HEK293 (cell line): ENCODE data around the gene RHOD.

Experiments
- CTCF ChIA-PET: fragments of 350-600 bp; formaldehyde crosslinking; extraction: SDS; loops from one replicate; lab custom pipeline; 2021; ENCODE audit warnings: antibody characterized with exemption; lab: Yijun Ruan, JAX
- POLR2A ChIA-PET: fragments of 300-600 bp; formaldehyde crosslinking; extraction: SDS; loops from one replicate; lab custom pipeline; 2020; ENCODE audit warnings: antibody characterized with exemption, inconsistent platforms; lab: Yijun Ruan, JAX
- H3K27ac ChIP-seq: fragments of 200-500 bp; sonication (Bioruptor generic); 2 replicates; pipeline ENCODE4 v1.5.1; 2014; ENCODE audit warnings: low read depth, low read length, control low read depth, inconsistent platforms; ENCODE audit errors: extremely low read depth
- H3K36me3 ChIP-seq, 2 experiments: fragments of 200-500 bp in 1 of 2; sonication (Bioruptor generic) in 1 of 2; 1 replicate in 1 of 2; 2 replicates in 1 of 2; pipeline ENCODE4 v1.5.1; 2014 to 2017; ENCODE audit warnings: inconsistent platforms in 2 of 2, low read length in 2 of 2; ENCODE audit not compliant: control insufficient read depth in 2 of 2, insufficient read depth in 1 of 2
- H3K4me1 ChIP-seq: fragments of 200-500 bp; sonication (Bioruptor generic); 2 replicates; pipeline ENCODE4 v1.5.1; 2014; ENCODE audit warnings: mild to moderate bottlenecking, low read length, inconsistent platforms; ENCODE audit not compliant: control insufficient read depth, insufficient read depth
- H3K4me3 ChIP-seq: 2 replicates; pipeline ENCODE4 v1.5.1; 2011; ENCODE audit warnings: low read depth, mild to moderate bottlenecking, control low read depth, low read length, moderate library complexity
- H3K9me3 ChIP-seq: fragments of 200-500 bp; sonication (Bioruptor generic); 2 replicates; pipeline ENCODE4 v1.5.1; 2014; ENCODE audit warnings: low read depth, low read length, inconsistent platforms; ENCODE audit not compliant: control insufficient read depth, insufficient read depth
- EGR2 ChIP-seq: fragments of 450-650 bp; formaldehyde crosslinking; IDR thresholded peaks from 2 replicates; pipeline ENCODE4 v1.5.1; 2016; ENCODE audit warnings: low read depth, missing biosample characterization, missing genetic modification characterization
- KLF10 ChIP-seq: fragments of 450-650 bp; IDR thresholded peaks from 2 replicates; pipeline ENCODE4 v1.5.1; 2018; ENCODE audit warnings: missing biosample characterization, mild to moderate bottlenecking, missing genetic modification characterization
- MEIS1 ChIP-seq: sonication (generic); formaldehyde crosslinking; IDR thresholded peaks from 2 replicates; pipeline ENCODE4 v1.8.1; 2022; ENCODE audit warnings: missing genetic modification reagents, mild to moderate bottlenecking, borderline replicate concordance
- OSR2 ChIP-seq: fragments of 450-650 bp; formaldehyde crosslinking; IDR thresholded peaks from 2 replicates; pipeline ENCODE4 v1.5.1; 2016; ENCODE audit warnings: missing biosample characterization, missing genetic modification characterization
- REPIN1 ChIP-seq: fragments of 450-650 bp; formaldehyde crosslinking; IDR thresholded peaks from 2 replicates; pipeline ENCODE4 v1.5.1; 2017; ENCODE audit warnings: missing biosample characterization, missing genetic modification characterization, low read depth
- SCRT2 ChIP-seq: fragments of 450-650 bp; formaldehyde crosslinking; IDR thresholded peaks from 2 replicates; pipeline ENCODE4 v1.5.1; 2016; ENCODE audit warnings: missing biosample characterization, missing genetic modification characterization
- SETDB1 ChIP-seq: IDR thresholded peaks from one replicate; pipeline ENCODE4 v1.6.1; 2017; ENCODE audit warnings: mild to moderate bottlenecking, low read length, moderate library complexity, mixed read lengths; ENCODE audit not compliant: insufficient read length
- TCF7L2 ChIP-seq: IDR thresholded peaks from 2 replicates; pipeline ENCODE4 v1.6.1; 2011; ENCODE audit warnings: low read depth, mild to moderate bottlenecking, inconsistent platforms, low read length, moderate library complexity, borderline replicate concordance
- ZFP3 ChIP-seq: fragments of 450-650 bp; formaldehyde crosslinking; IDR thresholded peaks from 2 replicates; pipeline ENCODE4 v1.5.1; 2016; ENCODE audit warnings: low read depth, missing biosample characterization, missing genetic modification characterization
- ZNF10 ChIP-seq: fragments of 450-650 bp; formaldehyde crosslinking; IDR thresholded peaks from 2 replicates; pipeline ENCODE4 v1.5.1; 2017; ENCODE audit warnings: missing biosample characterization, missing genetic modification characterization
- ZNF16 ChIP-seq: fragments of 450-650 bp; formaldehyde crosslinking; IDR thresholded peaks from 2 replicates; pipeline ENCODE4 v1.5.1; 2016; ENCODE audit warnings: low read depth, missing biosample characterization, missing genetic modification characterization
- ZNF221 ChIP-seq: fragments of 450-650 bp; formaldehyde crosslinking; IDR thresholded peaks from 2 replicates; pipeline ENCODE4 v1.5.1; 2017; ENCODE audit warnings: missing biosample characterization, missing genetic modification characterization, borderline replicate concordance
- ZNF223 ChIP-seq: fragments of 450-650 bp; formaldehyde crosslinking; IDR thresholded peaks from 2 replicates; pipeline ENCODE4 v1.5.1; 2016; ENCODE audit warnings: missing biosample characterization, missing genetic modification characterization
- ZNF26 ChIP-seq: fragments of 450-650 bp; formaldehyde crosslinking; IDR thresholded peaks from 2 replicates; pipeline ENCODE4 v1.5.1; 2016; ENCODE audit warnings: missing biosample characterization, missing genetic modification characterization
- ZNF266 ChIP-seq: fragments of 450-650 bp; formaldehyde crosslinking; IDR thresholded peaks from 2 replicates; pipeline ENCODE4 v1.5.1; 2016; ENCODE audit warnings: missing biosample characterization, missing genetic modification characterization, low read depth
- ZNF585B ChIP-seq: fragments of 450-650 bp; formaldehyde crosslinking; IDR thresholded peaks from 2 replicates; pipeline ENCODE4 v1.5.1; 2016; ENCODE audit warnings: missing biosample characterization, missing genetic modification characterization
- ZNF610 ChIP-seq: fragments of 450-650 bp; formaldehyde crosslinking; IDR thresholded peaks from 2 replicates; pipeline ENCODE4 v1.5.1; 2016; ENCODE audit warnings: missing biosample characterization, missing genetic modification characterization, borderline replicate concordance
- ZNF654 ChIP-seq: fragments of 450-650 bp; formaldehyde crosslinking; IDR thresholded peaks from 2 replicates; pipeline ENCODE4 v1.5.1; 2016; ENCODE audit warnings: low read depth, missing biosample characterization, missing genetic modification characterization
- ZNF670 ChIP-seq: fragments of 450-650 bp; formaldehyde crosslinking; IDR thresholded peaks from 2 replicates; pipeline ENCODE4 v1.5.1; 2016; ENCODE audit warnings: missing biosample characterization, missing genetic modification characterization, low read depth
- ZNF677 ChIP-seq: fragments of 450-650 bp; IDR thresholded peaks from 2 replicates; pipeline ENCODE4 v1.5.0; 2018; ENCODE audit warnings: missing biosample characterization, mild to moderate bottlenecking, missing genetic modification characterization, moderate library complexity
- ZNF768 ChIP-seq: fragments of 450-650 bp; formaldehyde crosslinking; IDR thresholded peaks from 2 replicates; pipeline ENCODE4 v1.5.1; 2018; ENCODE audit warnings: missing biosample characterization, mild to moderate bottlenecking, missing genetic modification characterization
- TF ChIP-seq, protein P1 (sequence below): fragments of 450-650 bp; formaldehyde crosslinking; IDR thresholded peaks from 2 replicates; pipeline ENCODE4 v1.5.1; 2016; ENCODE audit warnings: missing biosample characterization, missing genetic modification characterization
- TF ChIP-seq, protein P2 (sequence below): fragments of 450-650 bp; IDR thresholded peaks from 2 replicates; pipeline ENCODE4 v1.5.1; 2018; ENCODE audit warnings: missing biosample characterization, missing genetic modification characterization

The RHOD gene

DNA sequence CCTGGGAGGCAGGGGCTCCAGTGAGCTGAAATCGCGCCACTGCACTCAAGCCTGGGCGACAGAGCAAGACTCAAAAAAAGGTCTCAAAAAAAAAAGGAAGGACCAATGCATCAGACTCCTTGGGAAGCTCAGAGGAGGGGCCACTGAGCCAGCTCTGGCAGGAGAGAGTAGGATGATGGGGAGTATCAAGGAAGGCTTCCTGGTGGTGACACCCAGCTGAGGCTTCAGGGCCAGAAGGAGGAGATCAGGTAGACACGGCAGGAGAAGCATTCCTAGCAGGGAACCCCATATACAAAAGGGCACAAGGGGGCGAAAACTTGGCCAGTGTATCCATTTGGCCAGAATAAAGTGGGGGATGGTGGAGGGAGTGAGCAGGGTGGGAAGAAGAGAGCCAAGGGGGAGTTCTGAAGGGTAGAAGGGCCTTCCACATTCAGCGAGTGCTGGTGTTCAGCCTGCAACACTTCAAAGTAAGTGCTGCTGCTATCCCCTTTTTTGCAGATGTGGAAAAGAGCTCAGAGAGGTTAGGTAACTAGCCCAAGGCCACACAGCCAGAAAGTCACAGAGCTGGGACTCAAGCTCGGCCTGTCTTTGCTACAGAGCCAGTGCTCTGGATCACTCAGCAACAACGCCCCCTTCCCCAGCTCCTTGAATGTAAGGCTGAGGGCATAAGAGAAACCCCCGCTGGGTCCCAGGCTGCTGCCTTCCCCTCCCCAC is 5.3 kb upstream of the RHOD start:
- H3K36me3 ChIP-seq = no peaks in the 10 kb centered on the region
- POLR2A ChIA-PET = interaction anchor here (0.7 kb wide), 1 partner anchor 266 kb away, joined by 3 read pairs; no protein-coding TSS in a partner anchor
- CTCF ChIA-PET = interaction anchor here (0.6 to 1.6 kb wide), 10 partner anchors 11 to 331 kb away, joined by 3 to 6 read pairs (median 4); no protein-coding TSS in a partner anchor

GRCh38 chr11:67051945-67052488 is 4.6 kb upstream of the RHOD start:
- H3K9me3 ChIP-seq = no peaks in the 10 kb centered on the region
- POLR2A ChIA-PET = interaction anchor here (0.6 to 0.7 kb wide), 2 partner anchors 13 to 265 kb away, joined by 3 read pairs; no protein-coding TSS in a partner anchor
- CTCF ChIA-PET = interaction anchor here (0.6 to 5.0 kb wide), 11 partner anchors 10 to 266 kb away, joined by 3 to 23 read pairs (median 4); no protein-coding TSS in a partner anchor
- TF ChIP-seq ZNF654 (no peak), ZNF16 (tag by site-specific recombination) (peak; percentile 88)
- no peak overlapping the region for H3K27ac ChIP-seq
- no peak overlapping the region for H3K4me3 ChIP-seq
- H3K36me3 ChIP-seq = no peaks in the 10 kb centered on the region
- H3K4me1 ChIP-seq = peaks cover 9% of the 10 kb centered on the region

More for the DNA sequence above, 5.3 kb upstream of the RHOD start:
- TF ChIP-seq ZNF768 = 0 out of 2 replicates have a peak, but pooled peaks have one; percentile 30
- no peak for TF ChIP-seq ZFP3 (tag by site-specific recombination)
- TF ChIP-seq ZNF654 = no peak
- TF ChIP-seq, protein P1, sequence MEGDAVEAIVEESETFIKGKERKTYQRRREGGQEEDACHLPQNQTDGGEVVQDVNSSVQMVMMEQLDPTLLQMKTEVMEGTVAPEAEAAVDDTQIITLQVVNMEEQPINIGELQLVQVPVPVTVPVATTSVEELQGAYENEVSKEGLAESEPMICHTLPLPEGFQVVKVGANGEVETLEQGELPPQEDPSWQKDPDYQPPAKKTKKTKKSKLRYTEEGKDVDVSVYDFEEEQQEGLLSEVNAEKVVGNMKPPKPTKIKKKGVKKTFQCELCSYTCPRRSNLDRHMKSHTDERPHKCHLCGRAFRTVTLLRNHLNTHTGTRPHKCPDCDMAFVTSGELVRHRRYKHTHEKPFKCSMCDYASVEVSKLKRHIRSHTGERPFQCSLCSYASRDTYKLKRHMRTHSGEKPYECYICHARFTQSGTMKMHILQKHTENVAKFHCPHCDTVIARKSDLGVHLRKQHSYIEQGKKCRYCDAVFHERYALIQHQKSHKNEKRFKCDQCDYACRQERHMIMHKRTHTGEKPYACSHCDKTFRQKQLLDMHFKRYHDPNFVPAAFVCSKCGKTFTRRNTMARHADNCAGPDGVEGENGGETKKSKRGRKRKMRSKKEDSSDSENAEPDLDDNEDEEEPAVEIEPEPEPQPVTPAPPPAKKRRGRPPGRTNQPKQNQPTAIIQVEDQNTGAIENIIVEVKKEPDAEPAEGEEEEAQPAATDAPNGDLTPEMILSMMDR (tag by site-specific recombination) = no peak
- Histone ChIP-seq H3K4me3 (no peak overlapping the region), H3K27ac (no peak overlapping the region), H3K4me1 (peaks cover 9% of the 10 kb centered on the region), H3K9me3 (no peaks in the 10 kb centered on the region)

GRCh38 chr11:67052891-67053290 is 3.8 kb upstream of the RHOD start:
- peaks cover 9% of the 10 kb centered on the region for H3K4me1 ChIP-seq
- no peak overlapping the region for H3K27ac ChIP-seq
- H3K9me3 ChIP-seq = no peaks in the 10 kb centered on the region
- H3K4me3 ChIP-seq = no peak overlapping the region
- ChIA-PET POLR2A (interaction anchor here (0.6 to 1.0 kb wide), 4 partner anchors 14 to 770 kb away, joined by 3 to 5 read pairs (median 4); no protein-coding TSS in a partner anchor), CTCF (interaction anchor here (0.6 to 5.0 kb wide), 14 partner anchors 9 to 265 kb away, joined by 3 to 23 read pairs (median 4); no protein-coding TSS in a partner anchor)
- no peaks in the 10 kb centered on the region for H3K36me3 ChIP-seq
- TF ChIP-seq, protein P2, sequence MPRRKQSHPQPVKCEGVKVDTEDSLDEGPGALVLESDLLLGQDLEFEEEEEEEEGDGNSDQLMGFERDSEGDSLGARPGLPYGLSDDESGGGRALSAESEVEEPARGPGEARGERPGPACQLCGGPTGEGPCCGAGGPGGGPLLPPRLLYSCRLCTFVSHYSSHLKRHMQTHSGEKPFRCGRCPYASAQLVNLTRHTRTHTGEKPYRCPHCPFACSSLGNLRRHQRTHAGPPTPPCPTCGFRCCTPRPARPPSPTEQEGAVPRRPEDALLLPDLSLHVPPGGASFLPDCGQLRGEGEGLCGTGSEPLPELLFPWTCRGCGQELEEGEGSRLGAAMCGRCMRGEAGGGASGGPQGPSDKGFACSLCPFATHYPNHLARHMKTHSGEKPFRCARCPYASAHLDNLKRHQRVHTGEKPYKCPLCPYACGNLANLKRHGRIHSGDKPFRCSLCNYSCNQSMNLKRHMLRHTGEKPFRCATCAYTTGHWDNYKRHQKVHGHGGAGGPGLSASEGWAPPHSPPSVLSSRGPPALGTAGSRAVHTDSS = no peak
- TF ChIP-seq TCF7L2 = no peak
- no peak for TF ChIP-seq ZNF26 (tag by site-specific recombination)
- TF ChIP-seq ZNF670 (tag by site-specific recombination) = no peak
- no peak for TF ChIP-seq ZNF266
- no peak for TF ChIP-seq REPIN1 (tag by site-specific recombination)
- no peak for TF ChIP-seq ZNF677
- TF ChIP-seq ZNF610 (tag by site-specific recombination) = no peak
- TF ChIP-seq ZNF10 = no peak
- TF ChIP-seq EGR2 = no peak
- TF ChIP-seq ZNF585B = no peak
- TF ChIP-seq MEIS1 (CRISPR knock-in tag) = no peak
- TF ChIP-seq SETDB1 = no peak
- TF ChIP-seq SCRT2 (tag by site-specific recombination) = no peak
- no peak for TF ChIP-seq ZNF223 (tag by site-specific recombination)
- no peak for TF ChIP-seq ZNF221 (tag by site-specific recombination)
- TF ChIP-seq OSR2 = no peak
- TF ChIP-seq KLF10 = no peak
